GM23248 (cell line): Measurements from ENCODE around the gene RER1.

Source experiments
- EZH2 ChIP-seq: fragments of 200-600 bp; sonication (generic); IDR thresholded peaks from 2 replicates; pipeline ENCODE4 v1.6.1; 2018; ENCODE audit warnings: antibody characterized with exemption, mild to moderate bottlenecking; ENCODE audit not compliant: insufficient read depth, poor library complexity, severe bottlenecking
- EZH2phosphoT487 ChIP-seq: fragments of 200-600 bp; sonication (generic); IDR thresholded peaks from 2 replicates; pipeline ENCODE4 v1.6.1; 2018; ENCODE audit warnings: antibody characterized with exemption, moderate library complexity, mild to moderate bottlenecking, low read depth; ENCODE audit not compliant: insufficient read depth

DNA sequence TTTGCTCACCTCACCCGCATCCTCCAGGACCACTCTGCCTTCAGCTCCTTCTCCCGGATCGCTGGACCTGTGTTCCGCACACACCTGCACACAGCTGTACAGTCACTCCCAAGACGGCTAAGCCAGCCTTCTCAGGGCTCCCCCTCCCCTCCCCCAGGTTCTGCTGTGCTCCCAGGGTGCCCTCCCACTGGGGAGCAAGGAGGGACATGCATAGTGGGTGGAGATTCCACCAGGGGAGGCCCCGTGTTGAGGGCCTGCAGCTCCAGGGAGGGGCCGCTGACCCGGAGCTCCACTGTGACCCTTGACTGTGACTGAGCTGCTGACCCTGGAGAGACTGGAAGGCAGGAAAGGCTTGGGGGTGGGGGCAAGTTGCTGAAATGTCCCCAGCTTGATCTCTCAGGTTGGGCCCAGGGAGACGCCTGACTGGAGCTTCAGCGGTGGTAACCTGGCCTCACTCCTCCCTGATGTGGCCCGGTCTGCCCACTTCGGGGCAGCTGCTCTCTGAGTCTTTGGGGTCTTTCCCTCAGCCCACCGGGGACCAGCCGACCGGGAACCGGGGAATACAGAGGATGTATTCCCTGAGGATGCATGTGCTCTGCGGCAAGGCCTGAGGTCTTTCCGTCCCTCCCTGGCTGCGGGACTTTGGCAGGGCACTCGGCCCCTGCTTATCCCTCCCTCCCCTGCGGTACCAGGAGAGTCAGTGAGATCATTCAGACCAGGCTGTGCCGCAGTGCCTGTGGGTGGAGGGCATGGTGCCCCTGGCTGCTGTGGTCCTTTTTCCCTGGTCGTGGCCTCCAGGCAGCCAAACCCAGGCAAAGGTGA lies 55.8 kb downstream of the RER1 start:
- no peak for TF ChIP-seq EZH2phosphoT487
- TF ChIP-seq EZH2, result no peak
